Glomerular endothelial cell (primary cell): ENCODE data around the gene RASSF1. TPM values are rescaled to one million over a fixed set of nuclear protein-coding genes. Genes with fewer than 3 reads are reported as not detected.
"Not testable (repeated sequence)": the region's sequence is repeated elsewhere in the genome, so short reads cannot be mapped to it uniquely, and the experiment has no call there.

Experiments
- DNase-seq: peaks from one replicate; pipeline ENCODE4 v3.0.0-alpha.2; 2011; ENCODE audit warnings: low read depth, low spot score; ENCODE audit errors: extremely low read depth
- total RNA-seq: library from RNA; depleted of rRNA; stranded (reverse); fragments of >200 nt; gene quantifications from 2 replicates; pipeline ENCODE4 v1.2.3, GENCODE V29; 2015

Gene RASSF1
- total RNA-seq, 1 donor from 2014 or later, result 40.5 TPM

DNA sequence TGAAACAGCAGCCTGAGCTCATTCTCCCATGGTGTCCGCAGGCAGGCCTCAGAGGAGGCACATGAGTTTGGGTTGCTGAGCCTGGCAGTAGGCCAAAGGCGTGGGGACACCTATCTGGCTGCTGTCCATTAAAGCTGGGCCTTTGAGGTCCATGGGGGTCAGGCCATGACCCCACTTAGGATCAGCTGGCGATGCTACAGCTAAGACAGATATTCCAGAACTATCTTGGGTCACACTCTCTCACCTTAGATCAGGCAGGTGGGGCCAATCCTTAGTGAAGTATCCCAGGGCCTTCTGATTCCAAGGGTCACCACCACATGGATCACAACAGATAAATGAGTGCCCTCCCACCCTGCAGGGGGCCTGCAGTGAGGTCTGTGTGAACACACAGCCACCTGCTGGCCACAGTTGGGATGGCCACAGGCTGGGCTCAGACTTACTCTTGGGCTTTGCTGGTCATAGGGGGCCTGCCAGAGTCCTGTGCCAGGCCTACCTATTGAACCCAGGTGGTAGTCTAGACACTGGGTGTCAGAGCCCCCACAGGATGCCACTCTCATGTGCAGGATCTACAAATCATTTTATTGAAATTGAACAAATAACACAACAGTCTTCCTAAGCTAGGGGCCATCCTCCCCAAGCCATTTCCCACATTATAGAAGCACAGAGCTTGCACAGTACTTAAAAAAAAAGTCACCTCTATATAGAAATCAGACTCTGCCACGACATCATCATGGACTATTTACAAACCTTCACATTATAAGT lies 16.1 kb downstream of the RASSF1 start:
- DNase-seq, result no peak

GRCh38 chr3:50323614-50324199 lies 16.9 kb downstream of the RASSF1 start:
- no peak for DNase-seq

- no peak for DNase-seq
Observed at GRCh38 chr3:50323092-50323600, 17.5 kb downstream of the RASSF1 start.

GRCh38 chr3:50322386-50323091 lies 18.1 kb downstream of the RASSF1 start, which contains the start of gene HYAL2:
Gene HYAL2 (minus strand): TSS chr3:50322745. CDS start chr3:50320489, 2,256 bp downstream.
- DNase-seq, result no peak

DNA sequence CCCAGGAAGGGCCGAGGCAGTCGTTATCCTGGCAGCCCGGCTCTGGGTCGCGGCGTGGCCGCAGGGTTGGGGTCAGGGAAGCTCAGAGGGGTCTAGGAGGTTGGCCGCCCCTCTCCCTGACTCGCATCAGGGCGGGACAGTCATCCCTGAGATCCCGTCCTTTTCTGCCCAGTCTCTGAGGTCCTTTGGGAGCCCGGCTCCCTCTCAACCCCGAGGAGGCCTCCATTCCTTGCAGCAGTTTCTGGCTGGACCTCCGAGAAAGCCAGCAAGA lies 18.6 kb downstream of the RASSF1 start:
- DNase-seq, result no peak

GRCh38 chr3:50321336-50322114 lies 19.1 kb downstream of the RASSF1 start:
- DNase-seq, result no peak

- no peak for DNase-seq
Observed at GRCh38 chr3:50320853-50321335, 19.7 kb downstream of the RASSF1 start.

- DNase-seq, result no peak
Observed at GRCh38 chr3:50319894-50320625, 20.6 kb downstream of the RASSF1 start.

DNA sequence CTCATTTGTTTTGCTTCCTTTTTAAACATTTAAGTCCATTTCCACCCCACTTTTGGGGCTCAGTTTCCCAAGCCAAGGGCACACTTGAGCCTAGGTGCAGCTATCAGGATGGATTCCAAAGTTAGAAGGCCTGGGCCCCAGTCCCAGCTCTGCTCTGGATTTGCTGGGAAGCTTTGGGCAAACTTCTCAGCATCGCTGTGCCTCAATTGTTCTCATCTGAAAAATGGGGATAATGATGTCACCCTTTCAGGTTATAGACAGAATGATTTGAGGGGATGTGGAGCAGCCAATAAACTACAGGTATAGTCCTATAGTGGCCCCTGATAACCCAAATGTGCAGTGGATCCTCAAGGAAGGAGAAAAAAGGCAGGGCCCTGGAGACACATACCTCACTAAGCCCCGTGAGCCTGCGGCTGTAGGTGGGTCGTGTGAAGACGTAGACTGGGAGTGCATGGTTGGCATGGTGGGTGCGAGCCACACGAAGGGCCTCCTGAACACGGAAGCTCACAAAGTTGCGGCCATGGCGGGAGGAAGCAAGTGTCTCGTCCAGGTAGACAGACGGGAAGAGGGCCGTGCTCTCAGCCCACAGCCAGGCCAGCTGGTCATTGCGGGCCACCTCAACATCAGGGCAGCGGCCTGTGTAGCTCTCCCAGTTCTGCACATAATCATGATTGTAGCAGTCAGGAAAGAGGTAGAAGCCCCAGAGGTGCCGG lies 21.3 kb downstream of the RASSF1 start:
- DNase-seq, result no peak

DNA sequence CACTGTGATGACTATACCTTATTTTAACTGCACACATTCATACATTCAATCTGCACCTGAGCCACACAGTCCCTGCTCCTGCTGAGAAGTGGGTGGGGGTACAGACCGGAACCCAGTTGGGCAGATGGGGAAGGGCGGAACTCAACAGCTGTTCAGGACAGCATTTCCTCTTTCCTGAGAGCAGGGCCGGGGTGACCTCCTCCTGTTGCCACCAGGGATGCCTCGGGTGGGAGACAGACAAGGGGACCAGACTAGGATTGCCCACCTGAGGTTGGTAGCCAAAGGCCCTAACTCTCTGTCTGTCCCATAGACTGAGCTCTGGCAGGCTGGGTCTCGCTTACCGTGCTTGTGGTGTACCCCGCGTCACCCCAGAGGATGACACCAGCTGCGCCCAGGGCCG lies 22.0 kb downstream of the RASSF1 start:
- DNase-seq, result no peak

DNA sequence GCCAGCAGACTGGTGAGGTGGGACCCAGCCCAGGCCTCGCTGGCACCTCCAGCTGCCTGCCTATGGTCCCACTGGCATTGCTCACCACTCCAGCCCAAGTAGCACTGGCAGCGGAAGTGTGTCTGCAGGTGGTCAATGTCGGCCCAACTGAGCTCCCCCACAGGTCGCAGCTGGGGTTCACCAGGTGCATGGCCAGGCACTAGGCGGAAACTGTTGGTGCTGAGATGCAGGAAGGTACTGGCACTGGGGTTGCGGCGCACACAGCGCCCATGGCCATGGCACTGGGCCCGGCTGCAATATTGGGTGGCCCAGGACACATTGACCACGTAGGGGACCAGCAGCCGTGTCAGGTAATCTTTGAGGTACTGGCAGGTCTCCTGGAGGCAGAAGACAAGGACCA lies 22.5 kb downstream of the RASSF1 start:
- no peak for DNase-seq

DNA sequence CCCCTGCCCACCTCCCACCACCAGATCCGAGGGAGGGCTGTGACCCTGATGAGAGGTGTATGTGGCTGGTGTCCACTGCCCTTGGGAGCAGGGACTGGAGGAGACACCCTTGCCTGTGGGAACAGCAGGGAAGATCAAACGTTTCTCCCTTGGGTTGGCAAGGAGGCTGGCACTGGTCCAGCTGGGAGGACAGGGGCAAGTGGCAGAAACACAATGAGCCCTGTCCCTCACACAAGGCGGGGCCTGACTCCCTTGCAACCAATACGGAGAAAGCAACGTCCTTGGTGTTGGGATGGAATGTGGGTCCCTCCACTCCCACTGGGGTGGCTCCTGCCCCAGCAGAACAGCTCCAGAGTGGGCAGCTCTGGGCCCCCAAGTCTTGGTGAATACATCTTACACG lies 23.3 kb downstream of the RASSF1 start:
- no peak for DNase-seq

DNA sequence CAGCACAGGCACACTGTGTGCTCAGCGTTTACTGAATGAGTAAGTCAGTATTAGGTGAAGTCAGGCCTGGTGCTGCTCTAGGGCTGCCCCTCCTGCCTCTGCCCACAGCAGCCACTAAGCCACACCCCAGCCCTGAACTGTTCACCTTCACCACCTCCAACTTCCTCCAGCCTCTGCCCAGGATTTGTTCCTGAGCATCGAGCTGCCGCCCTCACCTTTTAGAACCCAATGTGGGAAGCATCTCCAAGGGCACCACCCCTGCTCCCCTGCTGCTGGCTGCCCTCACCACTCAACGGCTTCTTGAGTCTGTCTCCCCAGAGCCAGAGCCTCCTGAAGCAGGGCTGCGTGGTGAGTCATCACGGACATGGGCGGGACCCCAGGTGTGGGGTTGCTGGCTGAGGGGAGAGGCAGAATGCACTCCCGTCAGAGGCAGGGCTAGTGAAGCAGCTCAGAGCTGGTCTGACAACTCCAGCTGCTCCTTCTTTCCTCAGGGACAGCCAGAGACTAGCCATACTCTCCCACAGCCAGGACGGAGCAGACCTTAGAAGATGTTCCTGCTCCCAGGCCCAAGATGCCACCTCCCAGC lies 23.9 kb downstream of the RASSF1 start:
- DNase-seq, result no peak

DNA sequence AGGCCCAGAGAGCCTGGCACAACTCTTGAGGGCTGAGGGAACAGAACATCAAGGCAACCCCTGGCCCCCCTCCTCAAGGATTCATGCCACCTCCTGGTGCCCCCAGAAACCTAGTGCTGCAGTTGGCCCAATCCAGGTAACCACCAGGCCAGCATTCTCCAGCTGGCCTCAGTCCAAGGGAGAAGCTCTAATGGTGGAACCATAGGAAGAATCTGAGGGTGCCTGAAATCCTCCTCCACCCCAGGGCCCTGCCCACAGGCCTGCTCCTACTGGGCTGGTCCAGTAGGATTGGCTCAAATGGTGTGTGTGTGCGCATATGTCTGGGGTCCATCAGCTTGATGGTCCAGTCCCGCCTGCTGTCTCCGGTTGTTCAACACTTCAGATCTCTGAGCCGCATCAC lies 25.8 kb downstream of the RASSF1 start:
- DNase-seq, result no peak

DNA sequence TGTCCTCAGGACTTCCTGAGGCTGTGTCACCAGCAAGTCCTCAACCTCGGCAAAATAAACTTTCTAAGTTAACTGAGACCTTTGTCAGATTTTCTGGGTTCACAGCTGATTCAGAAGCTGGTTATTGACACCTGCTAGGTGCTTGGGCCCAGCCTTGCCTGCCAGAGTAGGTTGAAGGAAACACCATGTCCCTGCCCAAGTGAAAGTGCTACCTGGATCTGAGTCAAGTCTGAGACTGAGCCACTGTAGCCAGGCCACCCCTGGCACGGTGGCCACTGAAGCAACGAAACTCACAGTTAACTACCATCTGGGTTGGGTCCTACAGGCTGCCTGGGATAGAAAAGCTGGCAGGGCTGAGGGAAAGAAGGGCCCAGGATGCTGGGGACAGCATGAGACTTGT lies 26.3 kb downstream of the RASSF1 start:
- no peak for DNase-seq

DNA sequence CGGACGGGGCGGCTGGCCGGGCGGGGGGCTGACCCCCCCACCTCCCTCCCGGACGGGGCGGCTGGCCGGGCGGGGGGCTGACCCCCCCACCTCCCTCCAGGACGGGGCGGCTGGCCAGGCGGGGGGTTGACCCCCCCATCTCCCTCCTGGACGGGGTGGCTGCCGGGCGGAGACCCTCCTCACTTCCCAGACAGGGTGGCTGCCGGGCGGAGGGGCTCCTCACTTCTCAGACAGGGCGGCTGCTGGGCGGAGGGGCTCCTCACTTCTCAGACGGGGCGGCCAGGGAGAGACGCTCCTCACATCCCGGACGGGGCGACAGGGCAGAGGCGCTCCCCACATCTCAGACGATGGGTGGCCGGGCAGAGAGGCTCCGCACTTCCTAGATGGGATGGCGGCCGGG lies 28.6 kb downstream of the RASSF1 start:
- not testable (repeated sequence) for DNase-seq

- no peak for DNase-seq
Observed at GRCh38 chr3:50304601-50305000, 36.0 kb downstream of the RASSF1 start.

- no peak for DNase-seq
Observed at GRCh38 chr3:50303013-50303815, 37.4 kb downstream of the RASSF1 start, which contains the start of gene HYAL1. Gene HYAL1 (minus strand): TSS chr3:50303574. CDS start chr3:50302956, 618 bp downstream.
